Hepatocyte (in vitro differentiated cells): Measurements from ENCODE around the gene P4HTM. TPM values are rescaled to one million over a fixed set of nuclear protein-coding genes. Genes with fewer than 3 reads are reported as not detected.

Source experiments
- DNase-seq: peaks from one replicate; pipeline ENCODE4 v3.0.0-alpha.2; 2016; ENCODE audit warnings: low spot score
- H2AFZ ChIP-seq: fragments of 200-600 bp; sonication (generic); 2 replicates; pipeline ENCODE4 v1.6.0; 2016; ENCODE audit warnings: antibody characterized with exemption, mild to moderate bottlenecking
- H3K27ac ChIP-seq: fragments of 200-600 bp; sonication (generic); 2 replicates; pipeline ENCODE4 v1.5.1; 2016; ENCODE audit warnings: mild to moderate bottlenecking
- H3K27me3 ChIP-seq: fragments of 200-600 bp; sonication (generic); 2 replicates; pipeline ENCODE4 v1.6.1; 2016
- H3K36me3 ChIP-seq: fragments of 200-600 bp; sonication (generic); replicated peaks from 2 replicates; pipeline ENCODE4 v1.5.1; 2016; ENCODE audit warnings: low read depth; ENCODE audit not compliant: insufficient read depth
- H3K4me1 ChIP-seq: fragments of 200-600 bp; sonication (generic); 2 replicates; pipeline ENCODE4 v1.5.1; 2016; ENCODE audit warnings: mild to moderate bottlenecking, moderate library complexity; ENCODE audit not compliant: insufficient read depth
- H3K4me2 ChIP-seq: fragments of 200-600 bp; sonication (generic); 2 replicates; pipeline ENCODE4 v1.6.0; 2016
- H3K4me3 ChIP-seq: fragments of 200-600 bp; sonication (generic); 2 replicates; pipeline ENCODE4 v1.5.1; 2016; ENCODE audit warnings: mild to moderate bottlenecking
- H3K79me2 ChIP-seq: fragments of 200-600 bp; sonication (generic); 2 replicates; pipeline ENCODE4 v1.6.0; 2017; ENCODE audit warnings: mild to moderate bottlenecking
- H3K9me2 ChIP-seq: fragments of 200-600 bp; sonication (generic); replicated peaks from 2 replicates; pipeline ENCODE4 v1.6.0; 2017; ENCODE audit warnings: mild to moderate bottlenecking; ENCODE audit not compliant: insufficient read depth
- H3K9me3 ChIP-seq: fragments of 200-600 bp; sonication (generic); 2 replicates; pipeline ENCODE4 v1.5.1; 2016; ENCODE audit warnings: low read depth, mild to moderate bottlenecking
- H4K20me1 ChIP-seq: fragments of 200-600 bp; sonication (generic); 2 replicates; pipeline ENCODE4 v1.6.0; 2016; ENCODE audit warnings: mild to moderate bottlenecking; ENCODE audit not compliant: insufficient read depth, poor library complexity, severe bottlenecking
- EZH2 ChIP-seq: fragments of 200-600 bp; sonication (generic); IDR thresholded peaks from 2 replicates; pipeline ENCODE4 v1.6.1; 2016; ENCODE audit warnings: antibody characterized with exemption, mild to moderate bottlenecking, borderline replicate concordance
- EZH2phosphoT487 ChIP-seq: fragments of 200-600 bp; sonication (generic); IDR thresholded peaks from one replicate; pipeline ENCODE4 v1.6.1; 2018; ENCODE audit warnings: antibody characterized with exemption, mild to moderate bottlenecking, low read depth, moderate library complexity; ENCODE audit not compliant: unreplicated experiment, severe bottlenecking
- WGBS: methylation state at CpG from one replicate; pipeline ENCODE4 v1.1.6; 2016; ENCODE audit warnings: low lambda C conversion rate; ENCODE audit errors: missing lambda C conversion rate; 5-methylcytosine and 5-hydroxymethylcytosine counted together
- polyA plus RNA-seq: library from polyadenylated mRNA; unstranded; fragments of >200 nt; fragmentation: Nextera tagmentation; extraction: Ambion mirVana; gene quantifications from 2 replicates; pipeline ENCODE4 v1.2.1, GENCODE V29; 2016
- total RNA-seq: library from RNA; depleted of rRNA; stranded (reverse); fragments of >200 nt; gene quantifications from 2 replicates; pipeline ENCODE4 v1.2.3, GENCODE V29; 2014
- TF ChIP-seq, protein P1 (sequence below): fragments of 200-600 bp; sonication (generic); IDR thresholded peaks from 2 replicates; pipeline ENCODE4 v1.5.1; 2016; ENCODE audit warnings: antibody characterized with exemption, mild to moderate bottlenecking; ENCODE audit not compliant: poor library complexity

Gene P4HTM
- total and polyA plus RNA-seq, 2 experiments from 2014 or later, result 42.5 to 85.3 TPM

DNA sequence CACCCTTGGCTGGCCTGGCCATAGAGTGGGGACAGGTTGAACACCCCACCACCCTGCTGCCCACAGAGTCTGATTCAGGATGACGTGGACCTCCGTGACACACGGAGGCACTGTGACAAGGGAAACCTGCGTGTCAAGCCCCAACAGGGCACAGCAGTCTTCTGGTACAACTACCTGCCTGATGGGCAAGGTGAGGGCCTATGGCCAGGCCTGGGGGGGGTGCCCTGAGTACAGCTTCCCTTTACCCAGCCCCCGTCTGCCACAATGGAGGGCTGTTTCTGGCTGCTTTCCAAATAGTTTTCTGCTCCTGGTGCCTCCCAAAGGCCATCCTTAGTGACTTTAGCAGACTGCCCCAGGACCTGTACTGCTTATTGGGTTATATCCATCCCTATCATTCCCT lies 16.0 kb downstream of the P4HTM start:
- WGBS, result 97% methylated on average over 5 of the region's 5 CpGs
- TF ChIP-seq, protein P1, sequence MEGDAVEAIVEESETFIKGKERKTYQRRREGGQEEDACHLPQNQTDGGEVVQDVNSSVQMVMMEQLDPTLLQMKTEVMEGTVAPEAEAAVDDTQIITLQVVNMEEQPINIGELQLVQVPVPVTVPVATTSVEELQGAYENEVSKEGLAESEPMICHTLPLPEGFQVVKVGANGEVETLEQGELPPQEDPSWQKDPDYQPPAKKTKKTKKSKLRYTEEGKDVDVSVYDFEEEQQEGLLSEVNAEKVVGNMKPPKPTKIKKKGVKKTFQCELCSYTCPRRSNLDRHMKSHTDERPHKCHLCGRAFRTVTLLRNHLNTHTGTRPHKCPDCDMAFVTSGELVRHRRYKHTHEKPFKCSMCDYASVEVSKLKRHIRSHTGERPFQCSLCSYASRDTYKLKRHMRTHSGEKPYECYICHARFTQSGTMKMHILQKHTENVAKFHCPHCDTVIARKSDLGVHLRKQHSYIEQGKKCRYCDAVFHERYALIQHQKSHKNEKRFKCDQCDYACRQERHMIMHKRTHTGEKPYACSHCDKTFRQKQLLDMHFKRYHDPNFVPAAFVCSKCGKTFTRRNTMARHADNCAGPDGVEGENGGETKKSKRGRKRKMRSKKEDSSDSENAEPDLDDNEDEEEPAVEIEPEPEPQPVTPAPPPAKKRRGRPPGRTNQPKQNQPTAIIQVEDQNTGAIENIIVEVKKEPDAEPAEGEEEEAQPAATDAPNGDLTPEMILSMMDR, result no peak
- TF ChIP-seq EZH2 (no peak), EZH2phosphoT487 (no peak)
- H4K20me1 ChIP-seq, result peaks cover 30% of the 10 kb centered on the region
- no peak overlapping the region for H3K4me3 ChIP-seq
- peak overlapping the region; percentile 88 for H3K4me2 ChIP-seq
- H3K36me3 ChIP-seq, result no peaks in the 10 kb centered on the region
- H3K9me2 ChIP-seq, result no peaks in the 10 kb centered on the region
- DNase-seq, result no peak
- H3K27me3 ChIP-seq, result no peaks in the 10 kb centered on the region
- no peak overlapping the region for H2AFZ ChIP-seq
- H3K4me1 ChIP-seq, result peaks cover 4% of the 10 kb centered on the region
- H3K9me3 ChIP-seq, result no peaks in the 10 kb centered on the region
- peak overlapping the region; percentile 95 for H3K27ac ChIP-seq
- H3K79me2 ChIP-seq, result peaks cover 35% of the 10 kb centered on the region

DNA sequence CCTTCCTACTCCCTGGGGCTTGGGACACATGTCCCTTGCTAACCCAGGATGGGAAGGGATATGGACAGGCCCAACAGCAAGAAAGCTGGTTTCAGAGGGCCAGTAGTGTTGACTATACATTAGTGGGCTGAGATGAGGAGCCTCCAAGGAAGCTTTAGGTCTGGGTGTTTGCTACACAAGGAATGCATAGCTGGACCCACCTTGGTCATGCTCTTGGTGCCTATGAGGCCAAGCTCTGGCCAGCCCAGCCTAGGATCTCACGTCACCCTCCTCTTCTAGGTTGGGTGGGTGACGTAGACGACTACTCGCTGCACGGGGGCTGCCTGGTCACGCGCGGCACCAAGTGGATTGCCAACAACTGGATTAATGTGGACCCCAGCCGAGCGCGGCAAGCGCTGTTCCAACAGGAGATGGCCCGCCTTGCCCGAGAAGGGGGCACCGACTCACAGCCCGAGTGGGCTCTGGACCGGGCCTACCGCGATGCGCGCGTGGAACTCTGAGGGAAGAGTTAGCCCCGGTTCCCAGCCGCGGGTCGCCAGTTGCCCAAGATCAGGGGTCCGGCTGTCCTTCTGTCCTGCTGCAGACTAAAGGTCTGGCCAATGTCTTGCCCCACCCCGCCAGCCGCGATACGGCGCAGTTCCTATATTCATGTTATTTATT lies 16.5 kb downstream of the P4HTM start:
- TF ChIP-seq EZH2 (no peak), EZH2phosphoT487 (no peak)
- TF ChIP-seq, protein P1, result no peak
- peaks cover 40% of the 10 kb centered on the region for H3K79me2 ChIP-seq
- H2AFZ ChIP-seq, result peak overlapping the region; percentile 47
- peaks cover 35% of the 10 kb centered on the region for H4K20me1 ChIP-seq
- H3K36me3 ChIP-seq, result no peaks in the 10 kb centered on the region
- peak overlapping the region; percentile 40 for H3K4me3 ChIP-seq
- H3K4me2 ChIP-seq, result peak overlapping the region; percentile 88
- H3K4me1 ChIP-seq, result peaks cover 4% of the 10 kb centered on the region
- no peaks in the 10 kb centered on the region for H3K27me3 ChIP-seq
- H3K9me2 ChIP-seq, result no peaks in the 10 kb centered on the region
- peak; percentile 67 for DNase-seq
- no peaks in the 10 kb centered on the region for H3K9me3 ChIP-seq
- WGBS, result 5% methylated on average over 31 of the region's 32 CpGs
- peak overlapping the region; percentile 95 for H3K27ac ChIP-seq

DNA sequence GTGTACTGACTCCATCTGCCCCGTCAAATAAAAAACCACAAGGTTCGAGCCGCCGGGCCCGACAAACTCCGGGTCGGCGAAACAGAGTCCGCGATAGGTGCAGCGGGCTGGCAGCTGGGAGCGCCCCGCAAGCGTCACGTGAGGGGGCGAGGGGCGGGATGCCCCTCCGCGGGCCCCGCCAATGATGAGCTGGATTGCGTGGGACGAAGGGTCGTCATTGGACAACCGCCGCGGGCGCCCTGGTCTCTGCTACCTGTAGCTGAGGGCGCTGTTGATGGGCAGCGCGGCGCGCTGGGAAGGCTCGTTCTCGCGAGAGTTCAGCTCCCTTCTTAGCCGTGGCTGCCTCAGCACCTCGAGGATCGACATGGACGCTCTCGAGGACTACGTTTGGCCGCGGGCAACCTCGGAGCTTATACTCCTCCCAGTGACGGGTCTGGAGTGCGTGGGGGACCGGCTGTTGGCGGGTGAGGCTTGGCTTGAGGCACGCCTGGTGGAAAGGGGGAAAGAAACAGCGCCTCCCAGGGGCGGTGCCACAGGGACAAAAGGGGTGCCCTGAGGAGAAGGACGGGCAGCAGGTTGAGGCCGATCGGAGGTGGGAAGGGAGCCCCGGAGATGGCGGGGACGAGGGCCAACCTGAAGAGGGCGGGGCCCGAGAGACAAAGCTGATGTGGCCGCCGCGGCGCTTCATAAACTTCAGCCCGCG lies 17.2 kb downstream of the P4HTM start, which contains the start of gene WDR6:
TSS of gene WDR6 (plus strand) at position 324 of the 703 bp plus-strand sequence. CDS start at position 365, 41 bp downstream.
- Histone ChIP-seq H3K36me3 (no peaks in the 10 kb centered on the region), H3K4me3 (peak within 1 kb of the TSS; percentile 40), H3K79me2 (peaks cover 47% of the 10 kb centered on the region), H3K27ac (peak within 1 kb of the TSS; percentile 95), H3K9me2 (no peaks in the 10 kb centered on the region), H3K4me2 (peak within 1 kb of the TSS; percentile 88), H2AFZ (peak within 1 kb of the TSS; percentile 66), H3K27me3 (no peaks in the 10 kb centered on the region), H3K4me1 (peaks cover 4% of the 10 kb centered on the region), H3K9me3 (no peaks in the 10 kb centered on the region), H4K20me1 (peaks cover 42% of the 10 kb centered on the region)
- under 1% methylated on average over 57 of the region's 65 CpGs for WGBS
- no peak for TF ChIP-seq EZH2phosphoT487
- TF ChIP-seq, protein P1, result peak; percentile 53
- peak; percentile 99 for DNase-seq
